GM19395 (cell line): Measurements from ENCODE around the gene USP22.
"Not testable (repeated sequence)": the region's sequence is repeated elsewhere in the genome, so short reads cannot be mapped to it uniquely, and the experiment has no call there.

Source experiments
- ATAC-seq: cut with Tn5 transposase; IDR thresholded peaks from one replicate; pipeline ENCODE4 v1.9.1; 2021; ENCODE audit warnings: mild to moderate bottlenecking, moderate library complexity; ENCODE audit not compliant: unreplicated experiment

USP22 gene

GRCh38 chr17:21042458-21043295 lies at the start of gene USP22:
Gene USP22, minus strand, starts transcription at chr17:21043011. Its CDS starts 176 bp downstream, at chr17:21042835.
- ATAC-seq: peak; percentile 61

DNA sequence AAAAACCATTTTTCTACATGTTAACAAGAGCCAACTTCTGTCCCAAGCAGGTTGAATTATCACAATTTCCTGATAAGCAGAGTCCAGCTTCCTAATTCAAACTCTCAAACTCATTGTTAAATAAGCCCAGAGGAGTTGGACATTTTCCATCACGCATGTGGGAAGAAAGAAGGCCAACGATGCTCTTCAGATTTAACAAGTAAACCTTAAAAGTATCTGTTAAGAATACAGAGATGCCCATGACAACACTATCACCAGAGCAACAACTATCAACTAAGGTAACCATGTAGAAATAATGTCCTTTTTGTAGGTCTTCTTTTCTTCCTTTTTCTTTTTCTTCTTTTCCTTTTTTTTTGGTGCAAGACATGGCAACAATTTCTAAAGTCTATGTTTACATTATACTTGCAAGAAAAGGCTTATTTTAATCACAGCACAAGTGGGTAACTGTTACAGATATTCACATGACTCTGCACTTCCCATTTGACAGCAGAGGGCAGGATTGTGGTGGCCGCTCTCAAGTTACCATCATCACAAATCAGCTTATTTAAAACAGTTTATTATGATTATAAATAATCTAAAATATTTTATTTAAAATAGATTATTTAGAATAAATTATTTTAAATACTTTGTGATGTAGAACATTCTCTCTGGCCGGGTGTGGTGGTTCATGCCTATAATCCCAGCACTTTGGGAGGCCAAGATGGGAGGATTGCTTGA lies 48.2 kb upstream of the USP22 start:
- no peak for ATAC-seq

GRCh38 chr17:21089933-21090901 lies 47.4 kb upstream of the USP22 start:
- no peak for ATAC-seq

GRCh38 chr17:21089145-21089544 lies 46.3 kb upstream of the USP22 start:
- no peak for ATAC-seq

- no peak for ATAC-seq
Measured at GRCh38 chr17:21085707-21086106, 42.9 kb upstream of the USP22 start.

GRCh38 chr17:21085280-21085679 lies 42.5 kb upstream of the USP22 start:
- not testable (repeated sequence) for ATAC-seq

- ATAC-seq: no peak
Measured at GRCh38 chr17:21082001-21082436, 39.2 kb upstream of the USP22 start.

- ATAC-seq: no peak
Measured at GRCh38 chr17:21079196-21079595, 36.4 kb upstream of the USP22 start.

GRCh38 chr17:21078016-21078780 lies 35.4 kb upstream of the USP22 start:
- ATAC-seq: no peak

DNA sequence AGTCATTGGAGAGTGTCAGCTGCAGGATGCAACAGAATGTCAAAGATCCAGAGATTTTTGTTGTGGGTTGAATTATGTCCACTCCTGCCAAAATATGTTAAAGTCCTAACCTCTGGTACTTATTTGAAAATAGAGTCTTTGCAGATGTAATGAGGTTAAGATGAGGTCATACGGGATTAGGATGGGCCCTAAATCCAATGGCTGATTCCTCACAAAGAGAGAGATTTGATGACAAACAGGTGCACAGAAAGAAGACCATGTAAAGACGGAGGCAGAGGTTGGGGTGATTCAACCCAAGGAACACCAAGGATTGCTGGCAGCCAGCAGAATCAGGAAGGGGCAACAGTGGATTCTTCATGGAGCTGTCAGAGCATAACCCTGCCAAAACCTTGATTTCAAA lies 34.5 kb upstream of the USP22 start:
- no peak for ATAC-seq

GRCh38 chr17:21076242-21076641 lies 33.4 kb upstream of the USP22 start:
- no peak for ATAC-seq

DNA sequence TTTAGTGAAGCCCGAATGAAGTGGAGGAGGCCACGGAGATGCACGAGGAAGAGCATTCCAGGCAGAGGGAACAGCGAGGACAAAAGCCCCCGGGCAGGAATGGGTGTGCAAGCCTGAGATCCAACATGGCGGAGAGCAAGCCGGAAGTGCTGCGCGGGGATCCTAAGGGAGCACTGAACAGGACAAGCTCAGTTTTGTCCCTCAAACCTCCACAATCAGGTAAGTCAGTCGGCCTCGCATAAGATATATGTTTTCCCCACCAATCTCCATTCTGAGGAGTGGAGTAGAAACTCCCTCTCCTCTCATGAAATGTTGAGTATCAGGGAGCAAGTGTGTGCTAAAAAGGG lies 32.9 kb upstream of the USP22 start:
- ATAC-seq: no peak

GRCh38 chr17:21072745-21073197 lies 30.0 kb upstream of the USP22 start:
- ATAC-seq: no peak

GRCh38 chr17:21066394-21066793 lies 23.6 kb upstream of the USP22 start:
- no peak for ATAC-seq

DNA sequence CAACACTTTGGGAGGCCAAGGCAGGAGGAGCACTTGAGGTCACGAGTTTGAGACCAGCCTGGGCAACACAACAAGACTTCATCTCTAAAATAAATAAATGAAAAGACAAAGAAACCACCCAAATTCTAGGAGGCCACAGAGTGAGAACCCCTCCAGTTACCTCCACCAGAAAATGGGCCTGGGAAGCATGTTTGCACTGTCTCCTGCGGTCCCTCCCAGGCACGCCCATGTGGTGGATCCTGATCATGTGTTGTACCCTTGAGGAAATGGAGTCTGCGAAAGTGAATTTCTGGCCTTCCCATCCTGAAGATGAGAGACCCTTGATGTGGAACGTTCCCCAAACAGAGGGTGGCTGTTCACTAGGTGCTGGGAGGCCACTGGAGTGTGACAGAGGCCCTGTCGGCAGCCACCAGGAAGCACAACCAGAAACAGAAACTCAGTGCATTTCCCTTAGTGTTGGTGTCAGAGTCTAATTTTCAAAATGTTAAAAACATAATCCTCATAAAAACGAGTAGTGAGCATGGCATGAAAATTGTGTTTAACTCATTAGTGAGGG lies 19.2 kb upstream of the USP22 start:
- peak; percentile 77 for ATAC-seq

DNA sequence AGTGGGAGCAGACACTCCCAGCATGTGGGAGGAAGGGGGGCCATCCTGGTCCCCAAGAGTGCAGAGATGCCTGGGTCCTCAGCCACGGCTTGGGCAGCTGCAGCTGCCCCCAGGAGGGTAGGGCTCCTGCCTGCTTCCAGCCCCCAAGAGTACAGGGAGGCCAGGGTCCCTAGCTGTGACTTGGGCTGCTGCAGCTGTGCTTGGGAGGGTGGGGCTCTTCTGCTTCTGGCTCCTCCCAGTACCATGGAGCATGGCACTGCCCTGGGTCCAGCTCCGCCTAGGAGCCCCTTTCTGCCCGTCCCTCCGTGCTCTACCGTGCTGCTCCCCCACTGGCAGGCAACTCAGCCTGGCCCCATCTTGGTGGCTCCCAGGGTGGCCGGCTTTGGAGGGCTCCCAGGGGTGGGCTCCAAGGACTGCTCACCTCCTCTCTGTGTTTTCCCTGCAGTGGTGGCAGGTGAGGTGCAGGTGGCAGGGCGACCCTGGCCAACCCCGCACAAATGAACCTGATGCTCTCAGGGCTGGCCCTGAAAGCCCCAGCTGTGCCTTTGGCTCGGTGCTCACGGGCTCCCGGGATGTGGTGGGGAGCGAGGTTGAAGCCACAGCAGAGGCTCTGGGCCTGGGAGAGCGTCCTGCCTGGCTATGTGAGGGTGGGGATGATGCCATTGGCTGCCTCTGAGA lies 18.5 kb upstream of the USP22 start:
- no peak for ATAC-seq

DNA sequence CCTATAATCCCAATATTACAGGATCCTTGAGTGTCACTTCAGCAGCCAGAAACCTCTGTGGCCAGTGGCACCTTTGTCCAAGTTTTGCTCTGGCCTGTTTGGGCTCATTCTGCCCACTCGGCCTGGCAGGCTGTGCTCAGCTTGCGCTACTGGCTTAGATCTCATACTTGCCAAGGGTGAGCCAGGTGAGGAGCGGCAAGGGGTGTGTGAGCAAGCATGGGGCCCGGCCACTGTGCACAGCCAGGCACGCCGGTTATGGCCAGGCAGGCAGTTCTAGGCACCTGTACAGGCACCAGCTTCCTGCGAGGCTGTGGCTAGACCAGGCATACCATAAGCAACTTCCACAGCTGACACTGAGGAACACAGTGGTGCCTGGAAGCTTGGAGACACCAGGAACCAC lies 16.9 kb upstream of the USP22 start:
- ATAC-seq: no peak

DNA sequence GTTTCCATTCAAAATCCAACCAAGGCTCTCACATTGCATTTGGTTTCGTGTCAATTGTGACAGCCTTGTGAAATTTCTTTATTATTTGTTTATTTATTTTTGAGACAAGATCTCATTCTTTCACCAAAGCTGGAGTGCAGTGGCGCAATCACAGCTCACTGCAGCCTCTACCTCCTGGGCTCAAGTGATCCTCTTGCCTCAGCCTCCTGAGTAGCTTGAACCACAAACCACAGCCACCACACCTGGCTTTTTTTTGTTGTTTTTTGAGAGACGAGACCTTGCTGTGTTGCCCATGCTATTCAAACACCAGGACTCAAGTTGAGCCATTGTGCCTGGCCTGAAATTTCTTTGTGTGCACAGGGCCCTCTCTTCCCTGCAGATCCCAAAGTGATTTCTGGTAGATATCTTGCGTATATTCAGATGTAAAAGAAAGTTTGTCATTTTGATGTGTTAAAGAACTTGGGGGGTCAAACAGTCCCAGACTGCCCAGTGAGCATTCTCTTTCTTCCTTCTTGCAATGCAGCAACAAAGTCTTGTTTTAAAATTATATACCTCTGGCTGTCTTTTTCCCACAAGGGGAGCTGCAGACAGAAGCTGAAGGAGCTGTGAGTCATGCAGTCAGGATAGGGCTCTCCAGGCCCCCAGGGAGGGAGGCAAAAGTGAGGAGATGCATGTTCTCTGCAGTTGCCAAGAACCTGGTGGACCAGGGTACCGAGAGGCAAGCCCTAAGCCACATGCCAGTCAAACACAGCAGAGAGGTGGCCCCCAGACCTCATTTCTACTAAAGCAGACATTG lies 15.5 kb upstream of the USP22 start:
- ATAC-seq: no peak

GRCh38 chr17:21053056-21053455 lies 10.2 kb upstream of the USP22 start:
- ATAC-seq: peak; percentile 81
